Epithelial cell of esophagus (primary cell): ENCODE data around the gene GNAT1.

Experiments
- DNase-seq: peaks from one replicate; pipeline ENCODE4 v3.0.0; 2010; ENCODE audit warnings: low read depth
- H3K4me3 ChIP-seq: 2 replicates; pipeline ENCODE4 v1.5.1; 2011; ENCODE audit warnings: mild to moderate bottlenecking, low read length, control low read depth
- CTCF ChIP-seq: IDR thresholded peaks from 2 replicates; pipeline ENCODE4 v1.5.1; 2011; ENCODE audit warnings: low read depth, mild to moderate bottlenecking, low read length, control low read depth, inconsistent platforms; ENCODE audit not compliant: insufficient read depth; ENCODE audit errors: missing control alignments

GNAT1 gene

GRCh38 chr3:50167069-50167840 is 24.2 kb upstream of the GNAT1 start:
- H3K4me3 ChIP-seq, result peak overlapping the region; percentile 17
- peak; percentile 84 for DNase-seq
- TF ChIP-seq CTCF, result no peak

- TF ChIP-seq CTCF, result no peak
- H3K4me3 ChIP-seq, result no peak overlapping the region
- DNase-seq, result no peak
Observed at GRCh38 chr3:50167841-50168209, 23.6 kb upstream of the GNAT1 start.

- TF ChIP-seq CTCF, result no peak
- H3K4me3 ChIP-seq, result no peak overlapping the region
- DNase-seq, result no peak
Observed at GRCh38 chr3:50168388-50168787, 23.0 kb upstream of the GNAT1 start.

- no peak for DNase-seq
- TF ChIP-seq CTCF, result no peak
- no peak overlapping the region for H3K4me3 ChIP-seq
Observed at GRCh38 chr3:50168791-50169190, 22.6 kb upstream of the GNAT1 start.

GRCh38 chr3:50169232-50169832 is 22.1 kb upstream of the GNAT1 start:
- no peak for DNase-seq
- TF ChIP-seq CTCF, result no peak

GRCh38 chr3:50169858-50170257 is 21.6 kb upstream of the GNAT1 start:
- TF ChIP-seq CTCF, result no peak
- no peak for DNase-seq
- H3K4me3 ChIP-seq, result no peak overlapping the region

More at GRCh38 chr3:50169232-50169832, 22.1 kb upstream of the GNAT1 start:
- no peak overlapping the region for H3K4me3 ChIP-seq

GRCh38 chr3:50170689-50171088 is 20.7 kb upstream of the GNAT1 start:
- no peak for TF ChIP-seq CTCF
- no peak overlapping the region for H3K4me3 ChIP-seq
- DNase-seq, result no peak
